ENCODE results near the gene HMGCLL1. TPM values are rescaled to one million over a fixed set of nuclear protein-coding genes. Genes with fewer than 3 reads are reported as not detected.

HMGCLL1 gene
- total RNA-seq, 1 donor: not detected

DNA sequence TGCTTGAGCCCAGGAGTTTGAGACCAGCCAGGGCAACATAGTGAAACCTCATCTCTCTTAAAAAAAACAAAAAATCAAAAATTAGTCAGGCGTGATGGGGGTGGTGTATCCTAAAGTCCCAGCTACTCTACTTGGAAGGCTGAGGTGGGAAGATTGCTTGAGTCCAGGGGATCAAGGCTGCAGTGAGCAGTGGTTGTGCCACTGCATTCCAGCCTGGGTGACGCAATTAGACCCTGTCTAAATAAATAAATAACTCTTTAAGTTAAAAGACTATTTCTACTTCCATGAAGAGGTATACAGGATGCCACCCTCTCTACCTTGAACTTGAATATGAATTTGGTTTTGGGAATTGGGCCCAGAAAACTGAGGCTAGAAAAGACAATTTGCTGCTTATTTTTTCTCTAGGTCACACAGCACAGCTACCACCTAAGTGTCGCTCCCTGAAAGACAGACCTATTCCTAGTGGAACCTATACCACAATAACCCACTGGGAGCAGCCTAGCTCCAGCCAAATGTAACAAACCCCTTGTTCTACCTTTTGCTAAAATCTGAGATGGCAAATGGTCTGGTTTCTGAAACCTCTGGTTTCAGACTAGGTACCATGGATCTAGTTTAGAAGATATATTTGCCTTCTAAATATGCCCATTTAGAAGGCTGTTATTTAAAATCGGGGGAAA, 35.2 kb downstream of the HMGCLL1 start:
- H3K4me3 ChIP-seq (ENCODE audit: low read depth, low read length): no peak overlapping the region
- TF ChIP-seq, protein P1, sequence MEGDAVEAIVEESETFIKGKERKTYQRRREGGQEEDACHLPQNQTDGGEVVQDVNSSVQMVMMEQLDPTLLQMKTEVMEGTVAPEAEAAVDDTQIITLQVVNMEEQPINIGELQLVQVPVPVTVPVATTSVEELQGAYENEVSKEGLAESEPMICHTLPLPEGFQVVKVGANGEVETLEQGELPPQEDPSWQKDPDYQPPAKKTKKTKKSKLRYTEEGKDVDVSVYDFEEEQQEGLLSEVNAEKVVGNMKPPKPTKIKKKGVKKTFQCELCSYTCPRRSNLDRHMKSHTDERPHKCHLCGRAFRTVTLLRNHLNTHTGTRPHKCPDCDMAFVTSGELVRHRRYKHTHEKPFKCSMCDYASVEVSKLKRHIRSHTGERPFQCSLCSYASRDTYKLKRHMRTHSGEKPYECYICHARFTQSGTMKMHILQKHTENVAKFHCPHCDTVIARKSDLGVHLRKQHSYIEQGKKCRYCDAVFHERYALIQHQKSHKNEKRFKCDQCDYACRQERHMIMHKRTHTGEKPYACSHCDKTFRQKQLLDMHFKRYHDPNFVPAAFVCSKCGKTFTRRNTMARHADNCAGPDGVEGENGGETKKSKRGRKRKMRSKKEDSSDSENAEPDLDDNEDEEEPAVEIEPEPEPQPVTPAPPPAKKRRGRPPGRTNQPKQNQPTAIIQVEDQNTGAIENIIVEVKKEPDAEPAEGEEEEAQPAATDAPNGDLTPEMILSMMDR (IDR thresholded peaks at IDR 0.05; ENCODE audit: insufficient read depth, low read length): peak; percentile 7
- no peak for DNase-seq (ENCODE audit: low read depth)

DNA sequence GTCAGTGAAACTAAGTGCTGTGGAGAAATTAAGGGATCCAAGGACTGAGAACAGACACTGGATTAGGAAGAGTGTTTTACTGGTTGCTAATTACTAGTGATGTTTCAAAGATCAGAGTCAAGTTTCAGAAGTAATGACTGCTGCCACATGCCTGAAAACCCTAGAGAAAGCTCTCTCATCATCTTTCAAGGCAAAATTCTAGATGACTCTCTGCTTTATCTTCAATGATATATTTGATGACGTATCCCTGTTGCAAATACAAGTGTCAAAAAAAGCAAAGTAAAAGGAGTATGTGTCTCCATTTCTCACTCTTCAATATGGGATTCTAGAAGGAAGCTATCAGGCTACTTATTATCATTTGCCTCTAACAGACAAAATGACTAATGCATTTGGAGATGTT, 38.0 kb downstream of the HMGCLL1 start:
- TF ChIP-seq, protein P1 (IDR thresholded peaks at IDR 0.05; ENCODE audit: insufficient read depth, low read length): no peak

DNA sequence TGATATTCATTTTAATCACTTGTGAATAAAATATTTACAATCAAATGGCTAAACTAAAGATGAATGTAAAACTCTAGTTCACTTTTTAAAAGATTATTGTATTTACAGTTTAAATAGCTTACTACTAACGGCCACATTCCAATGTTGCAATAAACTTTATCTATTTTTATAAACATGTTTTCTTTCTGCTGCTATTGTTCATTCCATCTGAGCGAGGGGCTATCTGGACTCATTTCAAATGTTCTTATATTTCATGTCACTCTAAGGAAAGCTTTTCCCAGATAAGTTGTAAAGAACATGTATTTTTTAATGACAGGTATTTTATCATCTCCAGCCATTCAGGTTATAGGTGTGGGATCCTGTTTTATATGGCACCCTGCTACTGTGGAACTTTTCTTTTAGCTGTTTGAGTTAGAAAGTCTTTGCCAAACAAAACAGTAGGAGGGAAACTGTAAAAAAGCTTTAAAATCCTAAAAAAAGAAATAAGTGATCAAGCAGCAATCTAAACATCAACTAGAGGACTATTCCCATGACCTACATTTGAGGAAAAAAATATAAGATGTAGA, 42.5 kb downstream of the HMGCLL1 start:
- peak; percentile 0 for DNase-seq (ENCODE audit: low read depth)
- TF ChIP-seq, protein P1 (IDR thresholded peaks at IDR 0.05; ENCODE audit: insufficient read depth, low read length): no peak
- H3K4me3 ChIP-seq (ENCODE audit: low read depth, low read length): no peak overlapping the region

More for the DNA sequence above, 38.0 kb downstream of the HMGCLL1 start:
- DNase-seq (ENCODE audit: low read depth): no peak
- H3K4me3 ChIP-seq (ENCODE audit: low read depth, low read length): no peak overlapping the region

DNA sequence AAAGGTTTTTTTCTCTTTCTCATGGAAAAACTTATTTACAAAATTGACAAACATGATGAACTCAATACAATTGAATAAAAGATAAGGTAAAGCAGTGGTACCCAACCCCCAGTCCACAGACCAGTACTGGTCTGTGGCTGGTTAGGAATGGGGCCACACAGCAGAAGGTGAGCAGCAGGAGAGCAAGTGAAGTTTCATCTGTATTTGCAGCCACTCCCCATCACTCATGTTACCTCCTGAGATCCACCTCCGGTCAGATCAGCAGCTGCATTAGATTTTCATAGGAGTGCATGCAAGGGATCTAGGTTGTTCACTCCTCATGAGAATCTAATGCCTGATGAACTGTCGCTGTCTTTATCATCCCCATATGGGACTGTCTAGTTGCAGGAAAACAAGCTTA, 47.5 kb downstream of the HMGCLL1 start:
- no peak for DNase-seq (ENCODE audit: low read depth)
- TF ChIP-seq, protein P1 (IDR thresholded peaks at IDR 0.05; ENCODE audit: insufficient read depth, low read length): no peak
- no peak overlapping the region for H3K4me3 ChIP-seq (ENCODE audit: low read depth, low read length)

DNA sequence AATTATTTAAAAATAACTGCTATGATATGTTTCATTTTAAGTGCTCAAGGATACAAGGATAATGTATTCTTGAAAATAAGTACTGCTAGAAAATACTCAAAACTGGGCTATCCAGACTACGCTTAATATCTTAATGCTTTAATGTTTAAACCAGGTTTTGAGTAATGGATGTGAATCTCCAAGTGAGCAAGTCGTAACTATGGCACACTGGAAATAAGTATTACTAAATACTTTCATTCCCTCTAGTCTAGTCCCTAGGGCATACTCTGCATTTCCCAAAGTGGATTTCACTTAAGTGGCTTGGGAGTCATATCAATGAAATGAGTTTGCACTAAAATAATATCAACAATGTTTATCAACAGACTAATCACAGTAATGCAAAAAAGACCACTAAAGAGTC, 48.1 kb downstream of the HMGCLL1 start:
- no peak for DNase-seq (ENCODE audit: low read depth)
- TF ChIP-seq, protein P1 (IDR thresholded peaks at IDR 0.05; ENCODE audit: insufficient read depth, low read length): no peak
- no peak overlapping the region for H3K4me3 ChIP-seq (ENCODE audit: low read depth, low read length)

- TF ChIP-seq, protein P1 (IDR thresholded peaks at IDR 0.05; ENCODE audit: insufficient read depth, low read length): peak; percentile 41
- H3K4me3 ChIP-seq (ENCODE audit: low read depth, low read length): no peak overlapping the region
- peak; percentile 19 for DNase-seq (ENCODE audit: low read depth)
Measured at GRCh38 chr6:55528624-55529023, 50.4 kb downstream of the HMGCLL1 start.

Data from fibroblast of the aortic adventitia (primary cell).